Loucy (cell line): Measurements from ENCODE around the gene TCF19.

Experiments used
- H2AFZ ChIP-seq: fragments of 200-600 bp; sonication (generic); 2 replicates; pipeline ENCODE4 v1.6.0; 2016; ENCODE audit warnings: antibody characterized with exemption, mild to moderate bottlenecking, low read length, moderate library complexity
- H3F3A ChIP-seq: fragments of 200-600 bp; 2 replicates; pipeline ENCODE4 v1.6.0; 2016; ENCODE audit warnings: antibody characterized with exemption, low read depth, mild to moderate bottlenecking
- H3K27me3 ChIP-seq: fragments of 200-600 bp; sonication (generic); 2 replicates; pipeline ENCODE4 v1.6.1; 2014; ENCODE audit warnings: low read length, mild to moderate bottlenecking; ENCODE audit not compliant: insufficient read depth, poor library complexity, severe bottlenecking
- H3K36me3 ChIP-seq: fragments of 200-600 bp; sonication (generic); 2 replicates; pipeline ENCODE4 v1.6.1; 2016; ENCODE audit warnings: low read length; ENCODE audit not compliant: insufficient read depth
- H3K4me1 ChIP-seq: fragments of 200-600 bp; sonication (generic); 2 replicates; pipeline ENCODE4 v1.5.1; 2014; ENCODE audit warnings: low read length, mild to moderate bottlenecking; ENCODE audit not compliant: insufficient read depth, poor library complexity, severe bottlenecking
- H3K4me2 ChIP-seq: fragments of 200-600 bp; sonication (generic); 2 replicates; pipeline ENCODE4 v1.6.0; 2014; ENCODE audit warnings: antibody characterized with exemption, low read length, low read depth, mild to moderate bottlenecking; ENCODE audit not compliant: poor library complexity, severe bottlenecking
- H3K4me3 ChIP-seq: fragments of 200-600 bp; sonication (generic); 2 replicates; pipeline ENCODE4 v1.5.1; 2014; ENCODE audit warnings: low read length, mild to moderate bottlenecking, mixed read lengths; ENCODE audit not compliant: poor library complexity, severe bottlenecking
- H3K79me2 ChIP-seq: fragments of 200-600 bp; sonication (generic); 2 replicates; pipeline ENCODE4 v1.6.1; 2014; ENCODE audit warnings: low read length; ENCODE audit not compliant: insufficient read depth
- H3K9ac ChIP-seq: fragments of 200-600 bp; sonication (generic); 2 replicates; pipeline ENCODE4 v1.6.0; 2014; ENCODE audit warnings: mild to moderate bottlenecking, low read depth, low read length, moderate library complexity; ENCODE audit not compliant: poor library complexity, severe bottlenecking
- H3K9me2 ChIP-seq: fragments of 200-600 bp; sonication (generic); replicated peaks from 2 replicates; pipeline ENCODE4 v1.6.1; 2016; ENCODE audit warnings: low read depth, low read length, mixed read lengths
- H3K9me3 ChIP-seq: fragments of 200-600 bp; sonication (generic); 2 replicates; pipeline ENCODE4 v1.6.1; 2014; ENCODE audit warnings: mild to moderate bottlenecking, antibody characterized with exemption, low read length, low read depth; ENCODE audit not compliant: insufficient read depth
- H4K20me1 ChIP-seq: fragments of 200-600 bp; sonication (generic); 2 replicates; pipeline ENCODE4 v1.6.0; 2014; ENCODE audit warnings: antibody characterized with exemption, low read length, mild to moderate bottlenecking; ENCODE audit not compliant: insufficient read depth, poor library complexity, severe bottlenecking
- CTCF ChIP-seq: fragments of 200-600 bp; sonication (generic); conservative IDR thresholded peaks from 2 replicates; pipeline ENCODE4 v1.5.1; 2014; ENCODE audit warnings: mild to moderate bottlenecking, antibody characterized with exemption, low read length
- EZH2phosphoT487 ChIP-seq: fragments of 200-600 bp; IDR thresholded peaks from 2 replicates; pipeline ENCODE4 v1.6.1; 2018; ENCODE audit warnings: antibody characterized with exemption, mild to moderate bottlenecking, moderate library complexity, borderline replicate concordance

Gene TCF19

GRCh38 chr6:31170600-31170881 lies 12.2 kb downstream of the TCF19 start, which contains the start of gene POU5F1:
TSS of gene POU5F1 (minus strand) at chr6:31170682. CDS start at chr6:31170620, 62 bp downstream.
- H3K9me3 ChIP-seq, result no peaks in the 10 kb centered on the region
- H3K9ac ChIP-seq, result no peak within 1 kb of the TSS
- H3K4me2 ChIP-seq, result no peak within 1 kb of the TSS
- TF ChIP-seq CTCF (no peak), EZH2phosphoT487 (no peak)
- no peaks in the 10 kb centered on the region for H3K79me2 ChIP-seq
- no peaks in the 10 kb centered on the region for H3K4me1 ChIP-seq
- H3K4me3 ChIP-seq, result no peak within 1 kb of the TSS
- no peak within 1 kb of the TSS for H2AFZ ChIP-seq
- H3K36me3 ChIP-seq, result no peaks in the 10 kb centered on the region
- H3K9me2 ChIP-seq, result no peaks in the 10 kb centered on the region
- H4K20me1 ChIP-seq, result no peaks in the 10 kb centered on the region
- no peaks in the 10 kb centered on the region for H3K27me3 ChIP-seq
- H3F3A ChIP-seq, result no peaks in the 10 kb centered on the region

- Histone ChIP-seq H3K36me3 (no peaks in the 10 kb centered on the region), H3K9ac (no peak overlapping the region), H3K4me3 (no peak overlapping the region), H3F3A (no peaks in the 10 kb centered on the region), H3K4me1 (no peaks in the 10 kb centered on the region), H3K9me2 (no peaks in the 10 kb centered on the region), H2AFZ (no peak overlapping the region), H3K27me3 (no peaks in the 10 kb centered on the region), H3K79me2 (no peaks in the 10 kb centered on the region), H3K9me3 (no peaks in the 10 kb centered on the region), H3K4me2 (no peak overlapping the region), H4K20me1 (no peaks in the 10 kb centered on the region)
- TF ChIP-seq CTCF (no peak), EZH2phosphoT487 (no peak)
Measured at GRCh38 chr6:31170987-31171671, 12.7 kb downstream of the TCF19 start.

GRCh38 chr6:31171931-31172905 lies 13.8 kb downstream of the TCF19 start:
- H3K4me3 ChIP-seq, result no peak overlapping the region
- H3K4me2 ChIP-seq, result no peak overlapping the region

More at GRCh38 chr6:31171931-31172905, 13.8 kb downstream of the TCF19 start:
- Histone ChIP-seq H3K4me1 (no peaks in the 10 kb centered on the region), H4K20me1 (no peaks in the 10 kb centered on the region), H2AFZ (no peak overlapping the region), H3K9ac (no peak overlapping the region), H3K36me3 (no peaks in the 10 kb centered on the region), H3K79me2 (no peaks in the 10 kb centered on the region), H3F3A (no peaks in the 10 kb centered on the region), H3K27me3 (no peaks in the 10 kb centered on the region), H3K9me3 (no peaks in the 10 kb centered on the region), H3K9me2 (no peaks in the 10 kb centered on the region)
- TF ChIP-seq EZH2phosphoT487, result no peak
- TF ChIP-seq CTCF, result no peak
